Naive thymus-derived CD8-positive, alpha-beta T cell (primary cell): Measurements from ENCODE around the gene HYAL1. TPM values are rescaled to one million over a fixed set of nuclear protein-coding genes. Genes with fewer than 3 reads are reported as not detected.
"Not testable (repeated sequence)": the region's sequence is repeated elsewhere in the genome, so short reads cannot be mapped to it uniquely, and the experiment has no call there.

ENCODE experiments used
- ATAC-seq, 2 donors: fragments of 150-1000 bp; cut with Tn5 transposase in 1 of 2; sonication (Bioruptor Pico), chemical (Tn5 transposase) in 1 of 2; 1 replicate in 1 of 2; 2 replicates in 1 of 2; pipeline ENCODE4 v1.10.0; 2021; ENCODE audit warnings: mild to moderate bottlenecking in 2 of 2, moderate library complexity in 2 of 2
- POLR2A ChIA-PET: fragments of 350-600 bp; sonication (Branson Sonifier 250); formaldehyde crosslinking; loops from one replicate; lab custom pipeline; 2021; ENCODE audit warnings: antibody characterized with exemption; lab: Charles Lee
- DNase-seq, 10 donors: peaks; one replicate each; pipeline versions ENCODE4 v3.0.0 to v3.0.0-alpha.2; 2020 to 2022
- H3K27ac Mint-ChIP-seq, 10 donors: one replicate each; pipeline ENCODE4 v1.8.0; 2020 to 2022; ENCODE audit warnings: mild to moderate bottlenecking in 10 of 10, mixed read lengths in 10 of 10, moderate library complexity in 4 of 10, inconsistent platforms in 1 of 10
- H3K27me3 Mint-ChIP-seq, 5 donors: one replicate each; pipeline ENCODE4 v1.8.0; 2021 to 2022; ENCODE audit warnings: mixed read lengths in 5 of 5
- H3K36me3 Mint-ChIP-seq, 3 donors: one replicate each; pipeline ENCODE4 v1.8.0; 2020 to 2022; ENCODE audit warnings: mixed read lengths in 3 of 3, mild to moderate bottlenecking in 2 of 3, inconsistent platforms in 1 of 3
- H3K4me1 Mint-ChIP-seq, 4 donors: one replicate each; pipeline ENCODE4 v1.8.0; 2021 to 2022; ENCODE audit warnings: mixed read lengths in 4 of 4
- H3K4me3 Mint-ChIP-seq, 10 donors: one replicate each; pipeline ENCODE4 v1.8.0; 2020 to 2022; ENCODE audit warnings: mild to moderate bottlenecking in 10 of 10, mixed read lengths in 10 of 10, moderate library complexity in 6 of 10, inconsistent platforms in 1 of 10
- H3K9me3 Mint-ChIP-seq, 9 donors: one replicate each; pipeline ENCODE4 v1.8.0; 2020 to 2022; ENCODE audit warnings: mixed read lengths in 9 of 9, mild to moderate bottlenecking in 3 of 9, inconsistent platforms in 1 of 9, moderate library complexity in 1 of 9
- polyA plus RNA-seq, 3 donors: library from polyadenylated mRNA; unstranded; fragments of 300-500 nt; fragmentation: Illumina TruSeq; gene quantifications; one replicate each; pipeline ENCODE4 v1.2.3, GENCODE V29; 2021
- total RNA-seq, 8 experiments: library from RNA in 2 of 8; stranded (reverse) in 2 of 8; gene quantifications; one replicate each; pipeline ENCODE4 v1.2.3 and lab custom pipeline; 2021 to 2026

The HYAL1 gene
- total and polyA plus RNA-seq, 5 experiments from 2014 or later = 0.16 to 0.75 (median 0.47) TPM; not detected in 1

DNA sequence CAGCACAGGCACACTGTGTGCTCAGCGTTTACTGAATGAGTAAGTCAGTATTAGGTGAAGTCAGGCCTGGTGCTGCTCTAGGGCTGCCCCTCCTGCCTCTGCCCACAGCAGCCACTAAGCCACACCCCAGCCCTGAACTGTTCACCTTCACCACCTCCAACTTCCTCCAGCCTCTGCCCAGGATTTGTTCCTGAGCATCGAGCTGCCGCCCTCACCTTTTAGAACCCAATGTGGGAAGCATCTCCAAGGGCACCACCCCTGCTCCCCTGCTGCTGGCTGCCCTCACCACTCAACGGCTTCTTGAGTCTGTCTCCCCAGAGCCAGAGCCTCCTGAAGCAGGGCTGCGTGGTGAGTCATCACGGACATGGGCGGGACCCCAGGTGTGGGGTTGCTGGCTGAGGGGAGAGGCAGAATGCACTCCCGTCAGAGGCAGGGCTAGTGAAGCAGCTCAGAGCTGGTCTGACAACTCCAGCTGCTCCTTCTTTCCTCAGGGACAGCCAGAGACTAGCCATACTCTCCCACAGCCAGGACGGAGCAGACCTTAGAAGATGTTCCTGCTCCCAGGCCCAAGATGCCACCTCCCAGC lies 13.4 kb upstream of the HYAL1 start:
- Mint-ChIP-seq H3K4me1 (peaks cover 19 to 48% (median 40%) of the 10 kb centered on the region in 4 donors), H3K27ac (peak overlapping the region; percentile 67 to 94 (median 86)), H3K4me3 (peak overlapping the region; percentile 7 to 84 (median 65)), H3K36me3 (no peaks in the 10 kb centered on the region), H3K27me3 (no peaks in the 10 kb centered on the region), H3K9me3 (no peaks in the 10 kb centered on the region)
- POLR2A ChIA-PET = interaction anchor here (0.6 to 4.7 kb wide), 3 partner anchors 17 to 83 kb away, joined by 3 to 27 read pairs (median 9); partner anchors contain the start of genes HYAL3, IFRD2 and NAA80
- DNase-seq = peak in 8 of 10 donors; percentile 24 to 79 (median 41)
- ATAC-seq = peak; percentile 67 to 68

DNA sequence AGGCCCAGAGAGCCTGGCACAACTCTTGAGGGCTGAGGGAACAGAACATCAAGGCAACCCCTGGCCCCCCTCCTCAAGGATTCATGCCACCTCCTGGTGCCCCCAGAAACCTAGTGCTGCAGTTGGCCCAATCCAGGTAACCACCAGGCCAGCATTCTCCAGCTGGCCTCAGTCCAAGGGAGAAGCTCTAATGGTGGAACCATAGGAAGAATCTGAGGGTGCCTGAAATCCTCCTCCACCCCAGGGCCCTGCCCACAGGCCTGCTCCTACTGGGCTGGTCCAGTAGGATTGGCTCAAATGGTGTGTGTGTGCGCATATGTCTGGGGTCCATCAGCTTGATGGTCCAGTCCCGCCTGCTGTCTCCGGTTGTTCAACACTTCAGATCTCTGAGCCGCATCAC lies 11.4 kb upstream of the HYAL1 start:
- no peaks in the 10 kb centered on the region for H3K27me3 Mint-ChIP-seq
- H3K27ac Mint-ChIP-seq = peak overlapping the region in 2 of 10 donors; percentile 49 to 63
- no peak for DNase-seq
- H3K9me3 Mint-ChIP-seq = no peaks in the 10 kb centered on the region
- ATAC-seq = no peak
- no peak overlapping the region for H3K4me3 Mint-ChIP-seq
- H3K36me3 Mint-ChIP-seq = no peaks in the 10 kb centered on the region
- H3K4me1 Mint-ChIP-seq = peaks cover 16 to 36% (median 30%) of the 10 kb centered on the region in 4 donors
- POLR2A ChIA-PET = interaction anchor here (1.5 to 4.7 kb wide), 2 partner anchors 15 to 22 kb away, joined by 4 to 27 read pairs; partner anchors contain the start of genes HYAL3 and NAA80

- H3K27ac Mint-ChIP-seq = peak overlapping the region in 6 of 10 donors; percentile 5 to 65 (median 45)
Observed at GRCh38 chr3:50314342-50314741, 11.0 kb upstream of the HYAL1 start.

GRCh38 chr3:50312041-50312440 lies 8.7 kb upstream of the HYAL1 start:
- H3K27ac Mint-ChIP-seq, H3K4me3 Mint-ChIP-seq, DNase-seq, H3K9me3 Mint-ChIP-seq, POLR2A ChIA-PET, H3K36me3 Mint-ChIP-seq, H3K27me3 Mint-ChIP-seq, ATAC-seq: not testable (repeated sequence)
- H3K4me1 Mint-ChIP-seq = peaks cover 9 to 19% (median 15%) of the 10 kb centered on the region in 4 donors

More at GRCh38 chr3:50314342-50314741, 11.0 kb upstream of the HYAL1 start:
- POLR2A ChIA-PET = interaction anchor here (1.5 to 4.7 kb wide), 2 partner anchors 15 to 22 kb away, joined by 4 to 27 read pairs; partner anchors contain the start of genes HYAL3 and NAA80
- H3K4me1 Mint-ChIP-seq = peaks cover 13 to 31% (median 27%) of the 10 kb centered on the region in 4 donors
- no peaks in the 10 kb centered on the region for H3K9me3 Mint-ChIP-seq
- DNase-seq (no peak), ATAC-seq (no peak)
- no peak overlapping the region for H3K4me3 Mint-ChIP-seq
- no peaks in the 10 kb centered on the region for H3K27me3 Mint-ChIP-seq
- H3K36me3 Mint-ChIP-seq = no peaks in the 10 kb centered on the region

- POLR2A ChIA-PET = no interaction called here
- Mint-ChIP-seq H3K27me3 (no peaks in the 10 kb centered on the region), H3K27ac (peak overlapping the region in 4 of 10 donors; percentile 0 to 43 (median 24)), H3K9me3 (no peaks in the 10 kb centered on the region), H3K36me3 (peaks cover 0 to 2% (median 0%) of the 10 kb centered on the region in 3 donors), H3K4me1 (peaks cover 7 to 25% (median 16%) of the 10 kb centered on the region in 4 donors), H3K4me3 (no peak overlapping the region)
- ATAC-seq (no peak), DNase-seq (no peak)
Observed at GRCh38 chr3:50304601-50305000, 1.2 kb upstream of the HYAL1 start.

- peak overlapping the region in 2 of 10 donors; percentile 10 to 28 for H3K4me3 Mint-ChIP-seq
- peaks cover 15 to 41% (median 35%) of the 10 kb centered on the region in 4 donors for H3K4me1 Mint-ChIP-seq
- H3K27ac Mint-ChIP-seq = peak overlapping the region in 9 of 10 donors; percentile 27 to 80 (median 43)
- POLR2A ChIA-PET = interaction anchor here (1.5 to 2.3 kb wide), 3 partner anchors 10 to 48 kb away, joined by 3 to 7 read pairs (median 6); partner anchors contain the start of genes CYB561D2, IFRD2 and NPRL2
- no peak for ATAC-seq
- peaks cover 0 to 2% (median 0%) of the 10 kb centered on the region in 3 donors for H3K36me3 Mint-ChIP-seq
- H3K27me3 Mint-ChIP-seq = no peaks in the 10 kb centered on the region
- H3K9me3 Mint-ChIP-seq = no peaks in the 10 kb centered on the region
- DNase-seq = no peak
Observed at GRCh38 chr3:50302095-50303012, 1.0 kb downstream of the HYAL1 start.

DNA sequence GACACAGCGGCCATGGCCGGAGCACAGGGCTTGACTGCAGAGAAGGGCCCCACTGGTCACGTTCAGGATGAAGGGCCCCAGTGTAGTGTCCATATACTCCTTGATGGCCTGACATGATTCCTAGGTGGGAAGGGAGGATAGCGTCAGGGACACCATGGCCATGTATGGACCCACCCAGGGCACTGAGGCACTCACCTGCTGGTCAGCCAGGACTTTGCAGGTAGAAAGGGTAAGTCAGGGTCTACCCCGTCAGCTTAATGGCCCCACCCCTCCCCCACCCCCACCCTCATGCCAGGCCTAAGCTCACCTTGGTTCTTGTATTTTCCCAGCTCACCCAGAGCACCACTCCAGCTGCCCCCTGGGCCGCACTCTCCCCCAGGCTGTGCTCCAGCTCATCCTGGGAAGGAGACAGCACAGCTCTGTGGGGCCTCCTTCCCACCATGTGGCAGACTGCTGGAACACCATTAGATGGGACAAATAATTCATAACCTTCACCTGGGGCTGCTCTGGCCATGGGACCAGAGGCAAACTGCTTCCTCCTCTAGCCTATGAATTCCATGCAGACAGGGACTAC lies 2.6 kb downstream of the HYAL1 start:
- no peak for ATAC-seq
- Mint-ChIP-seq H3K4me3 (peak overlapping the region in 9 of 10 donors; percentile 58 to 99 (median 96)), H3K4me1 (peaks cover 18 to 45% (median 35%) of the 10 kb centered on the region in 4 donors), H3K27me3 (no peaks in the 10 kb centered on the region), H3K9me3 (no peaks in the 10 kb centered on the region), H3K27ac (peak overlapping the region in 9 of 10 donors; percentile 95 to 100 (median 99)), H3K36me3 (peaks cover 0 to 6% (median 0%) of the 10 kb centered on the region in 3 donors)
- POLR2A ChIA-PET = interaction anchor here (0.6 to 3.1 kb wide), 6 partner anchors 15 to 50 kb away, joined by 3 to 44 read pairs (median 6); partner anchors contain the start of genes CYB561D2 and NPRL2
- no peak for DNase-seq

DNA sequence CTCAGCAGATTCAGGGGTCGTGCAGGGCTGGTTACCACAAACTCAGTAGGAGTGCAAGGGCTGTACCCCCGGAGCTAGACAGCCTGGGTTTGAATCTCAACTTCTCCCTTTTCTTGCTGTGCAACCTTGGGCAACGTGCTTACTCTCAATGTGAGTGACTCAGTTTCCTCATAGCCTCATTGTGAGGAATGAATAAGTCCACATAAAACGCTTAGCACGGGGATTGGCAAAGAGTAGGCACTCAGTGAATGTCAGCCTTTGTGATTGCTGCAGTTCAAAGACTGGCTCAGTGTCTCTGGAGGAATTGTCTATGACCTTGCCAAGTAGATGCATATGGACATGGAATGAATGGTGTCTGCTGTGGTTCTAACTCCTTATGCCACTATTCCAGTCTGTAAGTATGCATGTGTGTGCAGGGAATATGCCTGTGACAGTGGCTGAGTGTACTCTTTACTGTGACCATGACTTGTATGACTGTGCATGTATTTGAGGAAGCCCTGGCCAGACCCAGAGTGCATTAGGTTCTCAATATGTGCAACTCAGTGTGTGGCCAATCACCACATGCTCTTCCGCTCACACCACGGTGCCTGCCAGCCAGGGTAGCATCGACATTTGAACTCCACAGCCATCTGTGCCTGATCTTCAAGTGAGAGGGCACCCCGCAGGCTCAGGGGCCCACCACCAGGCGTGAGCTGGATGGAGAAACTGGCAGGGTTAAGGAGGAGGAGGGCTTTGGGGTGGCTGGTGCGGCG lies 3.3 kb downstream of the HYAL1 start:
- POLR2A ChIA-PET = interaction anchor here (0.6 to 3.1 kb wide), 21 partner anchors 9 to 360 kb away, joined by 3 to 44 read pairs (median 8); partner anchors contain the start of genes CYB561D2, NPRL2, RASSF1 and RBM6
- Mint-ChIP-seq H3K4me3 (peak overlapping the region; percentile 95 to 99 (median 97)), H3K27ac (peak overlapping the region; percentile 95 to 100 (median 99)), H3K27me3 (no peaks in the 10 kb centered on the region), H3K36me3 (peaks cover 0 to 6% (median 0%) of the 10 kb centered on the region in 3 donors), H3K4me1 (peaks cover 19 to 45% (median 35%) of the 10 kb centered on the region in 4 donors), H3K9me3 (no peaks in the 10 kb centered on the region)
- DNase-seq = no peak
- ATAC-seq = no peak

DNA sequence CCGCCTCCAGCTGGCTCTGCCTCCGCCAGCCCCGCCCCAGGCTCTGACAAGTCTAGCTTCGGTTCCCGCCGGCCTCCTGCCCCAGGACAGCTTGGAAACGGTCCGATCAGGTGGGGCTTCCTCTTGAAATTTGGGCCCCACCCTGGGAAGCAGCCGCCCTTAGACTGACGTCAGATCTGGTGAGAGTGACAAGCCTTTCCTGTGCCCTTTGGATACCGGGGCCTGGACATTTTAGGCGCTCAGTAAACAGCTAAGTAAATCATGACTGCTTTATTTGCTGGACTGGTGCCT lies 3.8 kb downstream of the HYAL1 start:
- Mint-ChIP-seq H3K4me3 (peak overlapping the region; percentile 95 to 99 (median 97)), H3K36me3 (peaks cover 0 to 6% (median 0%) of the 10 kb centered on the region in 3 donors), H3K27me3 (no peaks in the 10 kb centered on the region), H3K9me3 (no peaks in the 10 kb centered on the region), H3K4me1 (peaks cover 19 to 41% (median 34%) of the 10 kb centered on the region in 4 donors), H3K27ac (peak overlapping the region; percentile 95 to 100 (median 99))
- POLR2A ChIA-PET = interaction anchor here (0.6 to 3.1 kb wide), 23 partner anchors 9 to 359 kb away, joined by 3 to 44 read pairs (median 8); partner anchors contain the start of genes CYB561D2, HEMK1, NPRL2 and RASSF1
- ATAC-seq = no peak
- no peak for DNase-seq

- peaks cover 0 to 6% (median 0%) of the 10 kb centered on the region in 3 donors for H3K36me3 Mint-ChIP-seq
- H3K4me1 Mint-ChIP-seq = peaks cover 19 to 41% (median 34%) of the 10 kb centered on the region in 4 donors
- DNase-seq (peak; percentile 95 to 100 (median 99)), ATAC-seq (peak; percentile 85 to 86)
- peak within 1 kb of the TSS; percentile 95 to 99 (median 97) for H3K4me3 Mint-ChIP-seq
- peak within 1 kb of the TSS; percentile 95 to 100 (median 99) for H3K27ac Mint-ChIP-seq
- H3K9me3 Mint-ChIP-seq = no peaks in the 10 kb centered on the region
- POLR2A ChIA-PET = interaction anchor here (0.5 to 3.1 kb wide), 28 partner anchors 8 to 359 kb away, joined by 3 to 44 read pairs (median 5); partner anchors contain the start of genes CYB561D2, GNAI2, HEMK1 and NPRL2
- no peaks in the 10 kb centered on the region for H3K27me3 Mint-ChIP-seq
Observed at GRCh38 chr3:50298836-50299637, 4.3 kb downstream of the HYAL1 start, which contains the start of the genes HYAL3 and NAA80. Gene HYAL3 (minus strand): TSS chr3:50299405. CDS start chr3:50295602, 3,803 bp downstream. Gene NAA80 (minus strand): TSS chr3:50299405. CDS start chr3:50297463, 1,942 bp downstream.
